ENCODE measurements around the gene SLCO2B1.

DNA sequence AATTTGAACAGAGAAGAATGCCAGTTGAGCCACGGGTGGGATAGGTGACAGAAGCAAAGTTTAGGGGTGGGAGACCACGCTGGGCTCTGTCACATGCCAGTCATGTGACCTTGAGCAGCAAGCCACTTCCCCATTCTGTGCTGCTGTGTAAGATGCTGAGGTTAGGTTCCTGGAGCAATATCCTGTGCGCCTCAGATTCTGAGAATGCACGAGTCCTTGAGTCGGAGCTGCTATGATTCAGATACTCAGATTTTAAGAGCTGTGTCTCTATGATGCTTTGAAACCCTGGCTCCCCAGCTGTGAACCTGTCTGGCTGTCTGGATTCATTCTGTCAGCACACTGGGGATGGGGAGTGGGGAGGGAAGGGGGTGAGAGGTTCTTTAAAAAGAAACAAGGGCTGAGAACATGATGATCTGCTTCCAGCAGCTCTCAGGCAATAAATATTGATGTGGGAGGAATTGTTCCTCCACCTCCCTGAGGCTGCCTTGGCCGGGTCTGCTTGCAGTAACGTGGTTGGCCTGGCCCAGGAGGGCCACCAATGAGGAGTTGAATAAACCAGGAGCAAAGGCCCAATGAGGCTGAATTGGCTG lies 24.0 kb downstream of the SLCO2B1 start:
- TF ChIP-seq, protein P1, sequence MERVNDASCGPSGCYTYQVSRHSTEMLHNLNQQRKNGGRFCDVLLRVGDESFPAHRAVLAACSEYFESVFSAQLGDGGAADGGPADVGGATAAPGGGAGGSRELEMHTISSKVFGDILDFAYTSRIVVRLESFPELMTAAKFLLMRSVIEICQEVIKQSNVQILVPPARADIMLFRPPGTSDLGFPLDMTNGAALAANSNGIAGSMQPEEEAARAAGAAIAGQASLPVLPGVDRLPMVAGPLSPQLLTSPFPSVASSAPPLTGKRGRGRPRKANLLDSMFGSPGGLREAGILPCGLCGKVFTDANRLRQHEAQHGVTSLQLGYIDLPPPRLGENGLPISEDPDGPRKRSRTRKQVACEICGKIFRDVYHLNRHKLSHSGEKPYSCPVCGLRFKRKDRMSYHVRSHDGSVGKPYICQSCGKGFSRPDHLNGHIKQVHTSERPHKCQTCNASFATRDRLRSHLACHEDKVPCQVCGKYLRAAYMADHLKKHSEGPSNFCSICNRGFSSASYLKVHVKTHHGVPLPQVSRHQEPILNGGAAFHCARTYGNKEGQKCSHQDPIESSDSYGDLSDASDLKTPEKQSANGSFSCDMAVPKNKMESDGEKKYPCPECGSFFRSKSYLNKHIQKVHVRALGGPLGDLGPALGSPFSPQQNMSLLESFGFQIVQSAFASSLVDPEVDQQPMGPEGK (CRISPR knock-in tag; IDR thresholded peaks at IDR 0.05; ENCODE audit: borderline replicate concordance) = no peak
- TF ChIP-seq, protein P2, sequence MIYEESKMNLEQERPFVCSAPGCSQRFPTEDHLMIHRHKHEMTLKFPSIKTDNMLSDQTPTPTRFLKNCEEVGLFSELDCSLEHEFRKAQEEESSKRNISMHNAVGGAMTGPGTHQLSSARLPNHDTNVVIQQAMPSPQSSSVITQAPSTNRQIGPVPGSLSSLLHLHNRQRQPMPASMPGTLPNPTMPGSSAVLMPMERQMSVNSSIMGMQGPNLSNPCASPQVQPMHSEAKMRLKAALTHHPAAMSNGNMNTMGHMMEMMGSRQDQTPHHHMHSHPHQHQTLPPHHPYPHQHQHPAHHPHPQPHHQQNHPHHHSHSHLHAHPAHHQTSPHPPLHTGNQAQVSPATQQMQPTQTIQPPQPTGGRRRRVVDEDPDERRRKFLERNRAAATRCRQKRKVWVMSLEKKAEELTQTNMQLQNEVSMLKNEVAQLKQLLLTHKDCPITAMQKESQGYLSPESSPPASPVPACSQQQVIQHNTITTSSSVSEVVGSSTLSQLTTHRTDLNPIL (CRISPR knock-in tag; IDR thresholded peaks at IDR 0.05; ENCODE audit: low read depth) = no peak
- TF ChIP-seq ZFP3 (CRISPR knock-in tag; IDR thresholded peaks at IDR 0.05) (no peak), TOX (CRISPR knock-in tag; IDR thresholded peaks at IDR 0.05; ENCODE audit: borderline replicate concordance) (no peak), ISL1 (CRISPR knock-in tag; IDR thresholded peaks at IDR 0.05) (no peak), OSR1 (CRISPR knock-in tag; IDR thresholded peaks at IDR 0.05) (no peak)

All from SK-N-SH treated with all-trans-retinoic acid at 6 μM for 48 hours (cell line).